Measurements from ENCODE around the gene HOXD13. TPM values are rescaled to one million over a fixed set of nuclear protein-coding genes. Genes with fewer than 3 reads are reported as not detected.

HOXD13 gene
- total and polyA plus RNA-seq, 2 of the 8 experiments (the other 6 are each of a cell fraction or from before 2014, with no cell fraction given) = not detected

- peaks cover 4 to 20% of the 10 kb centered on the region in 2 experiments for H4K20me1 ChIP-seq (replicated peaks in 1 of 2; ENCODE audit: control insufficient read depth in 1 of 2, insufficient read depth in 2 of 2, low read length in 2 of 2)
- H2AK5ac ChIP-seq (ENCODE audit: low read depth, low read length) = no peak overlapping the region
- no peak overlapping the region for H3K4me2 ChIP-seq (ENCODE audit: insufficient read depth in 1 of 2, low read depth in 2 of 2, low read length in 2 of 2)
- no peak overlapping the region for H2BK12ac ChIP-seq (ENCODE audit: low read depth, low read length)
- ChIA-PET CTCF (ENCODE audit: partially characterized antibody) (interaction anchor here (1.0 to 10.0 kb wide), 18 partner anchors 11 to 676 kb away, joined by 3 to 119 read pairs (median 15); partner anchors contain the start of genes HOXD4 and HOXD9), POLR2A (ENCODE audit: partially characterized antibody) (no interaction called here)
- no peak for FAIRE-seq
- H3K4me3 ChIP-seq (ENCODE audit: extremely low read depth in 1 of 4, insufficient read depth in 2 of 4, low read depth in 3 of 4, low read length in 4 of 4) = no peak overlapping the region
- H3K14ac ChIP-seq (ENCODE audit: insufficient read length) = no peak overlapping the region
- peak overlapping the region; percentile 40; the same call in 1 of the 2 replicates for H4K8ac ChIP-seq (ENCODE audit: extremely low read depth, insufficient read depth, low read length)
- no peaks in the 10 kb centered on the region for H3K79me1 ChIP-seq (ENCODE audit: low read depth, low read length)
- peaks cover 0 to 10% (median 0%) of the 10 kb centered on the region in 4 experiments; a peak in 1 of 8 replicates for H3K36me3 ChIP-seq (ENCODE audit: control insufficient read depth in 2 of 4, insufficient read depth in 4 of 4, low read length in 3 of 4)
- no peak overlapping the region for H3K23ac ChIP-seq (ENCODE audit: insufficient read length)
- H2AFZ ChIP-seq (ENCODE audit: low read length) = no peak overlapping the region
- no peaks in the 10 kb centered on the region for H3K79me2 ChIP-seq (ENCODE audit: control insufficient read depth in 1 of 2, insufficient read depth in 2 of 2, low read length in 2 of 2)
- peaks cover 0 to 9% (median 4%) of the 10 kb centered on the region in 4 experiments; a peak in 5 of 7 replicates for H3K4me1 ChIP-seq (replicated peaks in 1 of 4; ENCODE audit: control insufficient read depth in 3 of 4, insufficient read depth in 4 of 4, low read length in 3 of 4)
- no peak overlapping the region for H2BK15ac ChIP-seq (ENCODE audit: low read length)
- H2BK120ac ChIP-seq (replicated peaks; ENCODE audit: low read depth, low read length) = no peak overlapping the region
- DNase-seq (ENCODE audit: low read depth in 1 of 2, low spot score in 2 of 2) = peak in 1 of 2 experiments; percentile 38
- H3K18ac ChIP-seq (ENCODE audit: extremely low read depth, low read length) = no peak overlapping the region
- no peak overlapping the region for H3K4ac ChIP-seq (replicated peaks; ENCODE audit: insufficient read length, low read depth, low read length)
- no peak overlapping the region for H3K56ac ChIP-seq (replicated peaks; ENCODE audit: insufficient read length, low read depth, low read length)
- no peaks in the 10 kb centered on the region for H3K9me3 ChIP-seq (ENCODE audit: insufficient read depth in 2 of 2, low read depth in 1 of 2, low read length in 1 of 2)
- H3K9ac ChIP-seq (replicated peaks in 1 of 4; ENCODE audit: extremely low read depth in 1 of 4, low read depth in 3 of 4, low read length in 3 of 4) = no peak overlapping the region
- no peak overlapping the region for H4K5ac ChIP-seq (ENCODE audit: insufficient read length, low read depth, low read length)
- H4K91ac ChIP-seq (replicated peaks; ENCODE audit: insufficient read length, low read length) = no peak overlapping the region
- no peak overlapping the region for H2BK20ac ChIP-seq (ENCODE audit: low read length)
- no peak overlapping the region for H2BK5ac ChIP-seq (ENCODE audit: low read depth, low read length)
- WGBS, 2 experiments (ENCODE audit: extremely low coverage in 1 of 2, insufficient coverage in 1 of 2, insufficient read length in 1 of 2, insufficient replicate concordance in 2 of 2, low coverage in 1 of 2, low lambda C conversion rate in 2 of 2, missing lambda C conversion rate in 1 of 2) = 49% methylated on average over 14 of the region's 14 CpGs; no CpG with 5 or more reads in 1 of the 2 experiments
- H3K27me3 ChIP-seq (replicated peaks in 1 of 4; ENCODE audit: control insufficient read depth in 3 of 4, extremely low read depth in 1 of 4, insufficient read depth in 3 of 4, low read length in 3 of 4) = peaks cover 86 to 100% (median 97%) of the 10 kb centered on the region in 4 experiments
- H3K23me2 ChIP-seq (ENCODE audit: low read depth, low read length) = peaks cover 3% of the 10 kb centered on the region; the same call in 1 of the 2 replicates
- no peak overlapping the region for H3K27ac ChIP-seq (ENCODE audit: low read depth, low read length)
- TF ChIP-seq CTCF (IDR thresholded peaks at IDR 0.05; ENCODE audit: control extremely low read depth in 1 of 3, insufficient read depth in 1 of 3, low read depth in 1 of 3, low read length in 3 of 3) = no peak
- no peak for TF ChIP-seq EZH2 (IDR thresholded peaks at IDR 0.05; ENCODE audit: low read depth, low read length, severe bottlenecking)
- TF ChIP-seq PHF8 (conservative IDR thresholded peaks at IDR 0.05; ENCODE audit: low read depth, low read length) = no peak
- TF ChIP-seq MAFK (IDR thresholded peaks at IDR 0.05; ENCODE audit: low read depth, low read length) = no peak
- TF ChIP-seq GTF2F1 (IDR thresholded peaks at IDR 0.05; ENCODE audit: borderline replicate concordance, low read depth, low read length) = no peak
- TF ChIP-seq SIX5 (IDR thresholded peaks at IDR 0.05; ENCODE audit: low read depth, low read length) = no peak
- no peak for TF ChIP-seq POU5F1 (IDR thresholded peaks at IDR 0.05; ENCODE audit: low read depth, low read length)
- no peak for TF ChIP-seq JUN (IDR thresholded peaks at IDR 0.05; ENCODE audit: low read depth, low read length)
- peak; percentile 96 for TF ChIP-seq RNF2 (IDR thresholded peaks at IDR 0.05; ENCODE audit: borderline replicate concordance, low read depth, low read length, missing control alignments, poor library complexity, severe bottlenecking)
- TF ChIP-seq ATF3 (IDR thresholded peaks at IDR 0.05; ENCODE audit: insufficient read depth, low read depth, low read length) = no peak
These were observed 46.0 kb downstream of the HOXD13 start for GRCh38 chr2:176138526-176138922.

Measured in H1 (cell line).